Measurements from ENCODE around the gene LAMTOR2. TPM values are rescaled to one million over a fixed set of nuclear protein-coding genes. Genes with fewer than 3 reads are reported as not detected.

LAMTOR2 gene
- polyA plus RNA-seq, 6 donors from 2014 or later: 99.5 to 139 (median 114) TPM

DNA sequence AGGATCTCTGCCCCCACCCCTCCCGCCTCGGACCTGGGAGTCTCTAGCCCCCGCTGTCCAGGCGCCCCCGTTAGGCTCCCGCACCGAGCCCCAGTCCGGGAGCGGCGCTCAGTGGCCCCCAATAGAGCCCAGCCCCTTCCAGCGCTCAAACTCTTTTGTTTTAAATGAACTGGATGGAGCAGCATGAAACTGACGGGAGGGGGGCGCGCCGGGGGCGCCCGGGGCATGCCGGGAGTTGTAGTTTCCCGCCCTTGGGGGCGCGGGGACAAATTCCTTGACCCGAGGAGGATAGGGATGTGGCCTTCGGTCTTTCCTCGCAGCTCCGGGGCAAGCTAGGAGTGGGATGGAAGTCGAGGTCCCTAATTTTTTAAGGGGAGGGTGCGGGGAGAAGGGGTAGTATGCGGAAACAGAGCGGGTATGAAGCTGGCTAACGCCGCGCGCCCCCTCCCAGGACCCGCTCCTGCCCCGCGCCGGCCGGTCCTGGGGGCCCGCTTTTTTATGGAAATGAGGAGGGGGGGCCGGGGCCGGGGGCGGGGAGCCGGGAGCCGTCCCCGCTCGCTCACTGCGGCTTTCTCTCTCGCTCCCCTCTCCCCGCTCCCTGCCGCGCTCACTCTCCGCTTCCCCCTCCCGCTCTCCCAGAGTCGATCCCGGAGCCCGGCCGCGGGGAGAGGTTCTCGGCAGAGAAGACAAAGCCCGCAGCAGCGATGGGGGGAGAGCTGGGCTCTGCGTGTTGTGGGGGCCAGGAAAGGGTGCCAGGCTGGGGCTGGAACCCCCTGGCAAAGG lies 27.9 kb downstream of the LAMTOR2 start, which contains the start of gene MEX3A:
Gene MEX3A, minus strand, starts transcription at position 157 of the 783 bp plus-strand sequence. CDS start 467 bp downstream, outside the sequence.
- Mint-ChIP-seq H3K4me1 (peaks cover 12 to 15% (median 13%) of the 10 kb centered on the region in 3 donors), H3K27ac (peak within 1 kb of the TSS in 5 of 6 donors; percentile 49 to 90 (median 57)), H3K9me3 (no peaks in the 10 kb centered on the region), H3K27me3 (peaks cover 15 to 39% (median 27%) of the 10 kb centered on the region in 3 donors), H3K4me3 (peak within 1 kb of the TSS; percentile 85 to 95 (median 90)), H3K36me3 (no peaks in the 10 kb centered on the region)
- ATAC-seq (ENCODE audit: low read depth in 2 of 2) (peak; percentile 80 to 85), DNase-seq (peak; percentile 63)

DNA sequence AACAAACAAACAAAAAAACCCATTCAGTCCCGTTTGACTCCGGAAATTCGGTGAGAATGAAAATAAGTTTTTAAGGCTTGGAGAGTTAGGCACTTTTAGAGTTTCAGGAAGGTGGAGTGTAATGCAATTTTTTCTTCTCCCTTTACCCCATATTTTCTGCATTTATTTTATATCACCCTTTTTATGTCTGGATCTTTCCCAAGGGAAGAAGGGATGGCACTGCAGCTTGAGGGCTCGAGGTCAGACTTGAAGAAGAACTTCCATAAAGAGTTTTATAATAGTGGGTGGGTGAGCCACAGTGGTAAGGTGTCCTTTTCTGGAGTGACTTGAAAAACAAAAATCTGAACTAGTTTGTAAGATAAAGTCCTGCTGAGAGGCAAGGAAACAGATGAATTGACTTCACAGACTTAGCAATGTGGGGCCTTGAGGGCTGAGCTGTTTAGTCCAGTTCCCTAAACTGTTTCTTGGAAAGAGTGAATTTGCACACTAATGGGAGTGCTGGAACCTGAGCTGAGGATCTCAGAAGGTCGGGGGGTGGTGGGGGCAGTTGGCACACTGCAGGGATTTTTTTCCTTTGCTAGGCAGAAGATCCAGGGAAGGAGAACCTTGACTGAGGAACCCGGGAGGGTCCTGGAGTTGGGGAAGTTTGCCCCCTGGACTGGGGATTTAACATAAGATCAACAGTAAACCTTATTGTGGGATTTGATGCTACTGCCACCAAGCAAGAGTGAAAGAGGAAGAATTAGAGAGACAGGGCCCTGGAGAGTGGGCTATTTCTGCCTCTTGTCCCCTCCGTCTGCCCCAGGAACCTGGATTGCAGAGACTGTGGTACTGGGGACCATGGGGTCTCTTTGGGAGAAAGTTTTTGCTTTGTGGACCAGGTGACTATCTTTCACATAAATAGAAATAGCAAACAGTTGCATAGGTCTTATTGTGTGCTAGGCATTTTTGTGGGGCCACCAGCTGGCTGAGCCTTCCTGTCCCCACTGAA lies 29.5 kb downstream of the LAMTOR2 start:
- Mint-ChIP-seq H3K36me3 (no peaks in the 10 kb centered on the region), H3K4me1 (peaks cover 8 to 15% (median 10%) of the 10 kb centered on the region in 3 donors), H3K27ac (peak overlapping the region in 1 of 6 donors; percentile 75), H3K27me3 (peaks cover 15 to 45% (median 27%) of the 10 kb centered on the region in 3 donors), H3K4me3 (peak overlapping the region; percentile 61 to 95 (median 81)), H3K9me3 (no peaks in the 10 kb centered on the region)
- DNase-seq (no peak), ATAC-seq (ENCODE audit: low read depth in 2 of 2) (no peak)

DNA sequence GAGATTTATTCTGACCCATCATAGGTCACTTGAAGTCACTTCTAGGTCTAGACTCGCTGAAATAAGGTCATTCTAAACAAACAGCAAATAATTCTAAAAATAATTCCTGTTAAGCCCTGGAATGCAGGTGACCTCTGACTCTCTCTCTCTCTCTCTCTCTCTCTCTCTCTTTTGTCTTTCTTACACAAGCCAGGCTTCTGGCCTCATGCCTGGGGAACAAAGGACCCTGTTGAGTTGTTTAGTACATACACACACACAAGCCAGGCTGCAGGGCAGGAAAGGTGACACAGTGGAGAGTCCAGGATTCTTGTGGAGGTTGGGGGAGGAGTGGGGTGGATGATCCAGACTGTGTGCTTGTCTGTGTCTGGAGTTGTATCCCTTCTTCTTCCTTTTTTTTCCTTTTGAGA lies 31.7 kb downstream of the LAMTOR2 start:
- H3K27ac Mint-ChIP-seq: no peak overlapping the region
- H3K9me3 Mint-ChIP-seq: no peaks in the 10 kb centered on the region
- DNase-seq (no peak), ATAC-seq (ENCODE audit: low read depth in 2 of 2) (no peak)
- no peaks in the 10 kb centered on the region for H3K36me3 Mint-ChIP-seq
- H3K27me3 Mint-ChIP-seq: peaks cover 20 to 59% (median 27%) of the 10 kb centered on the region in 3 donors
- peaks cover 11 to 17% (median 13%) of the 10 kb centered on the region in 3 donors for H3K4me1 Mint-ChIP-seq
- peak overlapping the region in 1 of 8 donors; percentile 30 for H3K4me3 Mint-ChIP-seq

DNA sequence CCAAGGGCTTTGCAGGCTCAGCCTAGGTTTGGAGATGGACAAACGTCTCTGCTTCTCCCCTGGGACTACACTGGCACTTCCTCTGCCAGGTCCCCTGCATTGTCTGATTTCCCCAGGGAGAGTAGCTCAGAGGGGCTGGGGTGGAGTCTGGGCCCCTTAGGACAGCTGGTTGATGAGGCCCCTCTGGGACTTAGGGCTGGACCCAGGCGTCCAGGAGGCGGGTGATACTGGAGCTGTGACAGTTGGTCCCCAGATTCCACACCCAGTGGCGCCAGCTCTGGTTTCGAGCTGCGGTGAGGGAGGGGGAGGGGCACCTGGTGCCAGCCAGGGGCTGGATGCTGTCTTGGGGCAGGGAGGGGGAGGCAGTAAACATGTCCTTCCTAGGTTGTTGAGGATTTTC lies 35.1 kb downstream of the LAMTOR2 start:
- Mint-ChIP-seq H3K27ac (no peak overlapping the region), H3K27me3 (peaks cover 23 to 60% (median 35%) of the 10 kb centered on the region in 3 donors), H3K4me3 (no peak overlapping the region), H3K9me3 (no peaks in the 10 kb centered on the region), H3K4me1 (peaks cover 3 to 9% (median 3%) of the 10 kb centered on the region in 3 donors), H3K36me3 (no peaks in the 10 kb centered on the region)
- DNase-seq (no peak), ATAC-seq (ENCODE audit: low read depth in 2 of 2) (no peak)

DNA sequence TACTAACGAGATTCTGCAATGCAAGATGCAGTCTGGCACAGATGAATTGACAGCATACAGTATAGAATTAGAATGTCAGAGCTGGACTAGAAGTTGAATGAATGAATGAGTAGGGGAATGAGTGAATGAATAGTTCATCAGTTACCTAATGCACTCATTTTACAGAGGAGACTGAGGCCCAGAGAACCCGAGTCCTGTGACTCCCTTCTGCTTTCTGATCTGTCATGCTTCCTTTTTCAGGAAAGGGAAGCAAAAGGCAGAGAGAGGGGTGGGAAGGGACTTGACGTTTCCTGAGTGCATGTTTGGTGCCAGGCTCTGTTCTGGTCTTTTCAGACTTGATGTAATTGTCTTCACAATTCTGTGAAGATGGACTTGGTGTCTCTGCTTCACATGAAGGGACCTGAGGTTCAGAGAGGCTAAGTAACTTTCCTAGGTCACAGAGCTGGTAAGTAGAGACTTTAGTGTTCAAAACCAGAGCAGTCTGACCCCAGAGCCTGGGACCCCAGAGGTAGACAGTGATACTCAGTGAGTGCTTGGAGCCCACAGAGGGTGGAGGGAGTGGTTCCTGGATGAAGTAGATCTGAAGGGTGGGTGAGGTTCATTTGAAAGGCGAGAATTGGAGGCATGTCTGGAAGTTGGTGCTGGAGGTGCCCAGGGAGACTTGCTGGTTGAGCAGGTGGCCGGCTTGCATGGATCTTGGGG lies 35.7 kb downstream of the LAMTOR2 start:
- Mint-ChIP-seq H3K36me3 (no peaks in the 10 kb centered on the region), H3K4me1 (peaks cover 3 to 9% (median 3%) of the 10 kb centered on the region in 3 donors), H3K27ac (peak overlapping the region in 3 of 6 donors; percentile 37 to 89 (median 76)), H3K27me3 (peaks cover 22 to 54% (median 29%) of the 10 kb centered on the region in 3 donors), H3K9me3 (no peaks in the 10 kb centered on the region), H3K4me3 (peak overlapping the region in 1 of 8 donors; percentile 10)
- DNase-seq (no peak), ATAC-seq (ENCODE audit: low read depth in 2 of 2) (peak; percentile 16 to 25)

DNA sequence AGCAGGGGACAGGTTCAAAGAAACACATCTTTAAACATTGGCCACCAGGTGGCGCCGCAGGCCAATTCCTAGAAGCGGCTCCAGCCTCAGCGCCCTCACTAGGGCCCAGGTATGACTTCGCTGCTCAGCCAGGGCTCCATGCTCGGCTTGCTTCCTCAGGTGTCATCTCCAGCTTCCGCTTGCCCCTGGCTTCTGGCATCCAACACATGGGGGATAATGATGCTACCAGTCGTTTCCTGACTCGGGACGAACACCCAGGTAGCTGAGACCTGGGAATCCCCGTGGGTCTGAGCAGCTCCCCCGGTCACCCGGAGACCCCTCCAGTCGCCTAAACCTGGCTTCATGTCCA lies 36.2 kb downstream of the LAMTOR2 start:
- Mint-ChIP-seq H3K4me3 (peak overlapping the region in 1 of 8 donors; percentile 10), H3K27ac (peak overlapping the region in 3 of 6 donors; percentile 37 to 89 (median 76)), H3K9me3 (no peaks in the 10 kb centered on the region), H3K27me3 (peaks cover 19 to 49% (median 26%) of the 10 kb centered on the region in 3 donors), H3K36me3 (no peaks in the 10 kb centered on the region), H3K4me1 (peaks cover 3 to 9% (median 6%) of the 10 kb centered on the region in 3 donors)
- DNase-seq: peak; percentile 79
- ATAC-seq (ENCODE audit: low read depth in 2 of 2): peak; percentile 98 to 99

DNA sequence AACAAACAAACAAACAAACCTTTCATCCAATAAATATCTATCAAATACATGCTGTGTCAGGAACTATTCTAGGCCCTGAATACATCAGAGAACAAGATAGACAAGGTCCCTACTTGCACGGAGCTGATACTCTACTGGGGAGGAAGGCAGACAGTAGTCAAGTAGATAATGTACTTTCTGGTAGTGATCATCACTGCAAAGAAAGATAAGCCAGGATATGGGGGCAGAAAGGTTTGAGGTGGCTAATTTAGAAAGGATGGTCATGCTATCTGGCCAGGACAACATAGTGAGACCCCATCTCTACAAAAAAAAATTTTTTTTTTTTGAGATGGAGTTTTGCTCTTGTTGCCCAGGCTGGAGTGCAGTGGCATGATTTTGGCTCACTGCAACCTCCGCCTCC lies 37.0 kb downstream of the LAMTOR2 start:
- Mint-ChIP-seq H3K4me3 (no peak overlapping the region), H3K9me3 (no peaks in the 10 kb centered on the region), H3K36me3 (no peaks in the 10 kb centered on the region), H3K27ac (no peak overlapping the region), H3K4me1 (peaks cover 11 to 17% (median 14%) of the 10 kb centered on the region in 3 donors), H3K27me3 (peaks cover 13 to 42% (median 18%) of the 10 kb centered on the region in 3 donors)
- ATAC-seq (ENCODE audit: low read depth in 2 of 2) (no peak), DNase-seq (no peak)

DNA sequence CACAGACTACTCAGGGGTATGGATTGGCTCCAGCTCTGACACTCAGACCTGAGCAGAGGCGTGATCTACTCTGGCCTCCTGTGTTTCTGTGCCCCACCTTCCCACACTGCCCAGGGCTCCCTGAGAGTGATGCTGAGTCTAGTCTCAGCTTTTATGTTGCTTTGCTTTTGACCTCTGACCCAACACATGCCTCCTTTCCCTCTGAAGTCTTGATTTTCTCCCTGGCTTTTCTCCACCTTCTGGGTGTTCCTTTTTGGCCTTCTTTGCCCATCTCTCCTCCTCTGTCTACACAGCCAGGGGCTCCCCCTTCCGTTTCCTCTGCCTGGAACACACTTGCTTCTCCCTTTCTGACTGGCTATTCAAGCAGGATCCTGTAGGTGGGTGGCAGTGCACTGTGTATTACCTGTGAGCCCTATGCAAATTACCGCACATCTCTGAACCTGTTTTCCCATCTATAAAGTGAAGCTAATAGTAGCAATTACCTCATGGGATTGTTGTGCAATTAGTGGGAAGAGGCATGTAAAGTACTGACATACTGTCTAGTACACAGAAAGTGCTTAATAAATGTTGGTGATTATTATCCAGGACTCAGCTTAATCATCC lies 41.4 kb downstream of the LAMTOR2 start:
- Mint-ChIP-seq H3K4me3 (peak overlapping the region in 5 of 8 donors; percentile 45 to 87 (median 76)), H3K4me1 (peaks cover 23 to 25% (median 24%) of the 10 kb centered on the region in 3 donors), H3K9me3 (no peaks in the 10 kb centered on the region), H3K27me3 (peaks cover 11 to 23% (median 20%) of the 10 kb centered on the region in 3 donors), H3K27ac (peak overlapping the region; percentile 99 to 100 (median 100)), H3K36me3 (no peaks in the 10 kb centered on the region)
- ATAC-seq (ENCODE audit: low read depth in 2 of 2) (no peak), DNase-seq (no peak)

DNA sequence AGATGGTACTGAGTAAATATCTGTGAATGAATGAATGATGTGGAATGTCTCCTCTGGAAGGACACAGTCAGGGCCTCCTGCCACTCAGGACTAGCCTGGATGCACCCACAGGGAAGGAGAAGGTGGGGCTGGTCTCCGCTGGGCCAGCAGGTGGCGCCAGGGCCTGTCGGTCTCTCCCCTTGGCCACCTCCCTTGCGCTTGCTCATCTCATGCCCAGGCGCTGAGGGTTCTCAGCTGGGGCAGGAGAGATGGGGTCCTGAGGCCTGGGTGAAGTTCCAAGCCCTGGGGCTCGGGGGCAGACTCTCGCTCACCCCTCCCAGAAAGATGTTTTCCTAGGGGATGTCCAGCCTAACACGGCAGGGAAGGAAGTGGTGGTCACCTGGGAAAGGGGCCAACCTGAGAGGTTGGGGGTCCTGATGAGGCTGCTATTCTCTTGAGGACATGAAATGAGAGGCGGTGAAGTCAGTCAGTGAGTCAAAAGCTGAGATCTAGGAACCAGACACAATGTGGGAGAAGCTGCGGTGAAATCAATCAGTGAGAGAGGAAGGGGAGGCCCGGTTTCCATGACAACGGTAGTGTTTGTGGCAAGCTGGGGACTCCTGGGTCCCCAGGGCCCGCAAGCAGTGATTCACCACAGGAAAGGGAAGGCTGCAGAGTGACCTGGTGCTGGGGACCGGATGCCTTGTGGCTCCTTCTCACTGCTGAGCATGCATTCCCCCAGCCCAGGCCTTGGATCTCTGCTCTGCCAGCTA lies 42.2 kb downstream of the LAMTOR2 start:
- DNase-seq: peak; percentile 87
- Mint-ChIP-seq H3K9me3 (no peaks in the 10 kb centered on the region), H3K4me1 (peaks cover 24 to 26% (median 25%) of the 10 kb centered on the region in 3 donors), H3K36me3 (no peaks in the 10 kb centered on the region), H3K27ac (peak overlapping the region; percentile 99 to 100 (median 100)), H3K27me3 (peaks cover 8 to 31% (median 26%) of the 10 kb centered on the region in 3 donors), H3K4me3 (peak overlapping the region; percentile 62 to 87 (median 76))
- peak; percentile 84 to 85 for ATAC-seq (ENCODE audit: low read depth in 2 of 2)

DNA sequence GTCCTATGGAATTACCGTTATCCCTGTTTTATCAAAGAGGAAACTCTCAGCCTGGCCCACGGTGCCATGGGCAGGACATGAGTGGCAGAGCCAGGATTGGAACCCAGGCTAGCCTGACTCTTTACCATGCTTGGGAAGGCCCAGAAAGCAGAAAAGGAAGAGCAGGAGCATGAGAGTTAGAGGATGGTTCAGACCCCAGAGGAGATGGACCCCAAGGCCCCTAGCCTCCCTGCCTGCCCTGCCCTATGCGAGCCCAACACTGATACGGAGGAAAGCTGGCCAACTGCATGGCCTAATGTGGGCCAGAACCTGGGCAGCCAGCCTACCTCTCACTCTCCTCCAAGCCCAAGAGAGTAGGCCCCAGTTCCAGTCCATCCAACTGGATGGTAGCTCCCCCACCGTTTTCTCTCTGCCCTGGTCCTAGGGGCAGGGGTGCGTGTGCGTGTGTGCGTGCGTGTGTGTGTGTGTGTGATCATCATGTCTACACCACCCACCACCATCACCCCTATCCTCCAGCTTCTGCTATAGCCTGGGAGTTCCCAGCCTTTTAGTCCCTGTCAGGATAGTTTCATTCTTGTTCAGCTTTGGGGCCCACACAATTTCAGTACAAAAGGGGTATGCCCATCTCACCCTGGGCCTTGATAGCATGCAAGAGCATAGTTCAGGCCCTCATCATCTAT lies 43.1 kb downstream of the LAMTOR2 start:
- DNase-seq (no peak), ATAC-seq (ENCODE audit: low read depth in 2 of 2) (no peak)
- Mint-ChIP-seq H3K36me3 (no peaks in the 10 kb centered on the region), H3K4me1 (peaks cover 24 to 26% (median 25%) of the 10 kb centered on the region in 3 donors), H3K27ac (peak overlapping the region; percentile 99 to 100 (median 100)), H3K9me3 (no peaks in the 10 kb centered on the region), H3K4me3 (peak overlapping the region in 5 of 8 donors; percentile 62 to 87 (median 76)), H3K27me3 (peaks cover 8 to 36% (median 28%) of the 10 kb centered on the region in 3 donors)

DNA sequence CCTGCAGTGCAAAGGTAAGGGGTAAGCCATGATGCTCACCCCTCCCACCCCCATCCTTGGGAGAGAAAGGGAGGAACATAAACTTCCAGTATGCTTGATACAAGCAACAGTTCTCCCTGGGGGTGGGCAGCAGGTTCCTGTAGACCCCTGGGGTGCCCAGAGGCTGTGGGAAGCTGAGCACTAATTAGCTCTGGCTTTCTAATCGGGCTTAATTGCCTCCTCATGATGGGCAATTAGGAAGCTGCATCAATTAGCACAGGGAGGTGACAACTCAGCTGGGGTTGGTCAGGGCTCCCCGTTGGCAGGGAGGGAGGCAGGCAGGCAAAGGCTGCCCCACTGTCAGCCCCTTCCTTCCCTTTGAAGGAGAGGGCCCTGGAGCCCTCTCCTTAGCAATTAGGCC lies 44.2 kb downstream of the LAMTOR2 start:
- ATAC-seq (ENCODE audit: low read depth in 2 of 2) (no peak), DNase-seq (no peak)
- Mint-ChIP-seq H3K4me3 (peak overlapping the region in 1 of 8 donors; percentile 39), H3K27ac (peak overlapping the region; percentile 99 to 100 (median 100)), H3K4me1 (peaks cover 28 to 31% (median 28%) of the 10 kb centered on the region in 3 donors), H3K9me3 (no peaks in the 10 kb centered on the region), H3K36me3 (no peaks in the 10 kb centered on the region), H3K27me3 (peaks cover 8 to 40% (median 23%) of the 10 kb centered on the region in 3 donors)

Measured in naive B cell (primary cell).